GM18511 (cell line): Measurements from ENCODE around the gene AQP2.
"Not testable (repeated sequence)": the region's sequence is repeated elsewhere in the genome, so short reads cannot be mapped to it uniquely, and the experiment has no call there.

Experiments
- ATAC-seq: cut with Tn5 transposase; IDR thresholded peaks from one replicate; pipeline ENCODE4 v1.9.1; 2021; ENCODE audit warnings: mild to moderate bottlenecking, moderate library complexity; ENCODE audit not compliant: unreplicated experiment

AQP2 gene

GRCh38 chr12:49984476-49985359 lies 34.2 kb downstream of the AQP2 start:
- ATAC-seq, result no peak

GRCh38 chr12:49985981-49986380 lies 35.4 kb downstream of the AQP2 start:
- no peak for ATAC-seq

DNA sequence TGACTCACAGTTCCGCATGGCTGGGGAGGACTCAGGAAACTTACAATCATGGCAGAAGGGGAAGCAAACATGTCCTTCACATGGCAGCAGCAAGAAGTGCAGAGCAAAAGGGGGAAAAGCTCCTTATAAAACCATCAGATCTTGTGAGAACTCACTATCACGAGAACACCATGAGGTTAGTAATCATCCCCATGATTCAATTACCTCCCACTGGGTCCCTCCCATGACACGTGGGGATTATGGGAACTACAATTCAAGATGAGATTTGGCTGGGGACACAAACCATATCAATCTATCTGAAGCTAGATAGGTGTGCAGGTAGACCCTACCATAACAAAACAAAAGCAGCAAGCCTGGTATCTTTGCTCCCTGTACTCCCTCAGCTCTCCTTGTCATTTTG lies 35.9 kb downstream of the AQP2 start:
- ATAC-seq, result not testable (repeated sequence)

DNA sequence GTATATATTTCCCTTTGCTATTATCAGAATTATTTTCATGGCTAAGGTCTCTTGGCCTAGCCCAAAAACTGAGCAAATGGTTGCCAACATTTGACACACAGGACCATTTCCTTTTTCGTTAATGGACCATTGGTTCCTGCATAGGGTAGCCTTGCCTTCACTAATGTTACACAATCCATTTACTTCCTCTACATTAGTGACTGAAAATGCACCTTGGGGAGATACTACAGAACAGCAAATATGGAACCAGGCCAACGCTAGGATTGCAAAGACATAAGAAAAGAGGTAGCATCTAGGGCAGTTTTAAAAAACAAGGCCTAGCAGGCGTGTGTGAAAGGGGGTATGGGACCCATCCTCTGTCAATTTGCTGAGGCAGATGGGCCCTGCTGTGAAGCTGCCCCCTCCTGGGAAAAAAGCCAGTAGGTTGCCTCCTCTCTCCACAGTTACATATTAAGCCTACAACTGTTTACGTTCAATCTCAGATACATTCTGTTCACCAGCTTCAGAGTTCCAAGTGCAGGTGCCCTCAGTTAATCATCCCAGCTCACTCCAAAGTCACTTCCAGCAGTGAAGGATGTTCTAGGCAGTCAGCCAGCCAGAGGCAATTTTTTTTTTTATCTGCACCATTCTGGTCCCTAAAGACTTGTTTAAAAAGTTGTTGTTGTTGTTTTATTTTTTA lies 37.2 kb downstream of the AQP2 start:
- no peak for ATAC-seq

GRCh38 chr12:49989400-49989799 lies 38.9 kb downstream of the AQP2 start:
- not testable (repeated sequence) for ATAC-seq

- no peak for ATAC-seq
Measured at GRCh38 chr12:49990273-49990672, 39.7 kb downstream of the AQP2 start.

- no peak for ATAC-seq
Measured at GRCh38 chr12:49998453-49998852, 47.9 kb downstream of the AQP2 start.

DNA sequence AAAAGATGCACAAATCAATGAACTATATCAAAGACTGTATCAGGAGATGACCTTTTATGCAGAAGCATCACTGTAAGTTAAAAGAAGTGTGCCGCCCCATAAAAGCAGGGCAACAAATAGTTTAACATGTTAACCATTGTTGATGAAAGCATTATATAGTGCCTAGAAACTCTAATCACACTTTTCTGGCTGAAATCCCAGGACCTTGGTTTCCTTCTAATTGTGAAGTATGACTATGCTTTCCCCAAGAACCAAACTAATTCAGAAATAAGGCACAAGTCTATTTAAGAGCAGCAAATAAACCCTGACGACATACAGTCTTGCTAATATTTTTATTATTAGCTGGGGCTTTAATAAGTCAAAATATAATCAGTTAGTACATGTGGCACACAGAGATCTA lies 53.1 kb downstream of the AQP2 start:
- ATAC-seq, result no peak

DNA sequence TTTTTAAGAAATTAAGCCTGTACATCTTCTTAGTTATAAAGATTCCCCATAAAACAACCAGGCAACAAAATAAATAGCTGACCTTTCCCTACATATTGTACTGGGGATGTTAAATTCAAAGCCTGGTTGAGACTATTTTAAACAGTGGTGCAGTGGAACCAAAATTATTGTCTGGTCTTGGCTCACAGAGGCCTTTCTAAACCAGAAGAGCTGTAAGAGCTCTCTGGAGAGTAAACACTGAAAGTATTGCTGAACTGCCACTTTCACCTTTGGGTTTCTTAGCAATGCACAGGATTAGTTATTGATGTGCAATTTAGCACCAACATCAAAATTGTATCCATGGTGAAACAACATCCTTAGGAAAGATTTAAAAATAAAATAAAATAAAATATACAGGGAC lies 54.2 kb downstream of the AQP2 start:
- ATAC-seq, result no peak

GRCh38 chr12:50005175-50005574 lies 54.6 kb downstream of the AQP2 start:
- ATAC-seq, result no peak

- no peak for ATAC-seq
Measured at GRCh38 chr12:50006280-50006679, 55.7 kb downstream of the AQP2 start.

DNA sequence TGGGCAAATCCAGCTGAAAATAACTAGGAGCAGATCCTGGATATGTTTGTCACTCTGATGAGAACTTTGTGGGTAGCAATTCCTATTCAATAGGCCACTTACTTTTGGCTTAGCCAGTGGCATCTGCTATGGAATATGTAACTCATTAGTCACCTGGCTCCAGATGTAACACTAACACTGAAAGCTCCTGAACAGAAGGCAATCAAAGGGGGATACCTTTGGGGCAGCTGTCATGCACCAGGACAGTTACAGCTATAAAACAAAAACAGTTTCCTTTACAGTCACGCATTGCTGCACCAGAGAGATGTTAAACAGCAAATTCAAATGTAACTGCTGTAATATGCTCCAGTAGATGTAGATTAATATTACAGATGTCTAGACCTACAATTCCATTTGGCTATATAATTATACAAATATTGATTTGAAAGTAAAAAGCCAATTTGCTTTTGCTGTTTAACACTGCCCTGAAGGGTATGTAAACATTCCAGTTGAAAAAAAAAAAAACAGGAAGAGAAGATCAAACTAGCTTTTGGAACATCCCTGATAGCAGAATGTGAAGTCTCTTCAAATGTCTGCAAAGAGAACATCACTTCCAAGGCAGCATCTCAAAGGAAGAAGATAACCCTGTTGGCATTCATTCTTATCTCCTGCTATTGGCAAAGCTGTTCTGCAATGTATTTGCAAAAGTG lies 56.4 kb downstream of the AQP2 start:
- ATAC-seq, result no peak
